Right lobe of liver (tissue), 6 donors: Measurements from ENCODE around the gene LSMEM2. TPM values are rescaled to one million over a fixed set of nuclear protein-coding genes. Genes with fewer than 3 reads are reported as not detected.

Experiments
- ATAC-seq, 4 donors: fragments of 200-7000 bp; cut with Tn5 transposase; one replicate each; pipeline ENCODE4 v1.9.1; 2020; ENCODE audit warnings: mild to moderate bottlenecking in 4 of 4, moderate library complexity in 4 of 4
- DNase-seq, 3 donors: peaks; one replicate each; pipeline ENCODE4 v3.0.0-alpha.2; 2020
- H3K27ac ChIP-seq, 3 donors: fragments of 200-600 bp; one replicate each; pipeline ENCODE4 v1.8.0; 2022
- H3K27me3 ChIP-seq, 2 donors: fragments of 200-600 bp; one replicate each; pipeline ENCODE4 v1.8.0; 2022
- H3K36me3 ChIP-seq, 4 donors: fragments of 200-600 bp; sonication (generic) in 1 of 4; one replicate each; pipeline versions ENCODE4 v1.5.1 to v1.8.0; 2017 to 2022; ENCODE audit warnings: control low read depth in 1 of 4
- H3K4me1 ChIP-seq, 4 donors: fragments of 200-600 bp; sonication (generic) in 1 of 4; one replicate each; pipeline versions ENCODE4 v1.5.1 to v1.8.0; 2017 to 2022; ENCODE audit warnings: control low read depth in 1 of 4
- H3K4me3 ChIP-seq, 3 donors: fragments of 200-600 bp; one replicate each; pipeline ENCODE4 v1.8.0; 2022
- H3K9me3 ChIP-seq, 4 donors: fragments of 200-600 bp; sonication (generic) in 1 of 4; one replicate each; pipeline versions ENCODE4 v1.5.1 to v1.8.0; 2017 to 2022; ENCODE audit warnings: control low read depth in 1 of 4
- CTCF ChIP-seq, 4 donors: fragments of 200-600 bp in 3 of 4; fragments of 450-650 bp in 1 of 4; IDR thresholded peaks; one replicate each; pipeline versions ENCODE4 v1.5.1 to v1.8.0; 2016 to 2022; ENCODE audit warnings: antibody characterized with exemption in 4 of 4, mild to moderate bottlenecking in 2 of 4
- POLR2A ChIP-seq: fragments of 450-650 bp; IDR thresholded peaks from one replicate; pipeline ENCODE4 v1.6.1; 2017; ENCODE audit warnings: antibody characterized with exemption, mild to moderate bottlenecking
- WGBS: methylation state at CpG from one replicate; pipeline ENCODE4 v1.1.6; 2018; ENCODE audit warnings: low coverage, low lambda C conversion rate; ENCODE audit not compliant: insufficient coverage; ENCODE audit errors: missing lambda C conversion rate; 5-methylcytosine and 5-hydroxymethylcytosine counted together
- intact Hi-C, 2 donors: fragments of 100-400 bp; cut with DNase I; formaldehyde crosslinking; loops; one replicate each; pipeline versions ENCODE4 v1.11.2 to v1.14.1; 2022
- total RNA-seq, 6 experiments: library from RNA; depleted of rRNA in 2 of 6; stranded (reverse); fragments of >200 nt in 2 of 6; fragmentation: NEBNext Ultra II Directional in 3 of 6; extraction: Animal tissue kit (Norgen Biotek cat#: 25700) in 3 of 6; gene quantifications; one replicate each; pipeline versions ENCODE4 v1.1.0 to v1.2.4, GENCODE V29; 2016 to 2023
- donor health status: DM: no; HTN: yes; CAD: no.
- donor health status: DM: no; HTN: no; CAD: no.
- donor health status: DM: no; HTN: no; CAD: no.
- donor health status: DM: no; HTN: yes; CAD: no.
- donor health status: DM: no; HTN: yes; CAD: no.

The LSMEM2 gene
- total RNA-seq, 6 experiments from 2014 or later, result not detected

GRCh38 chr3:50314342-50314741 is 35.5 kb downstream of the LSMEM2 start:
- Histone ChIP-seq H3K4me3 (no peak overlapping the region), H3K27me3 (no peaks in the 10 kb centered on the region), H3K27ac (no peak overlapping the region), H3K36me3 (peaks cover 0 to 16% (median 3%) of the 10 kb centered on the region in 4 donors), H3K4me1 (peaks cover 0 to 28% (median 6%) of the 10 kb centered on the region in 4 donors), H3K9me3 (no peaks in the 10 kb centered on the region)
- ATAC-seq (peak in 2 of 4 donors; percentile 5 to 15), DNase-seq (no peak)
- no peak for TF ChIP-seq POLR2A
- TF ChIP-seq CTCF (IDR thresholded peaks at IDR 0.05), result no peak
- intact Hi-C loops, result no loop called here
- WGBS, result 70% methylated on average over 2 of the region's 3 CpGs

- WGBS, result 100% methylated on average over 3 of the region's 4 CpGs
- Histone ChIP-seq H3K4me3 (no peak overlapping the region), H3K4me1 (peaks cover 0 to 28% (median 5%) of the 10 kb centered on the region in 4 donors), H3K27ac (no peak overlapping the region), H3K36me3 (peaks cover 0 to 20% (median 3%) of the 10 kb centered on the region in 4 donors), H3K9me3 (no peaks in the 10 kb centered on the region), H3K27me3 (no peaks in the 10 kb centered on the region)
- TF ChIP-seq POLR2A (no peak), CTCF (IDR thresholded peaks at IDR 0.05) (no peak)
- DNase-seq, result no peak
- intact Hi-C loops, result loop anchor here in 1 of 2 donors (5.0 kb wide), 1 partner anchor 33 kb away; no protein-coding TSS in a partner anchor
- ATAC-seq, result peak in 1 of 4 donors; percentile 8
Measured at GRCh38 chr3:50314816-50315215, 35.9 kb downstream of the LSMEM2 start.

- ATAC-seq (no peak), DNase-seq (peak in 1 of 3 donors; percentile 32)
- intact Hi-C loops, result loop anchor here in 1 of 2 donors (5.0 kb wide), 1 partner anchor 34 kb away; no protein-coding TSS in a partner anchor
- H3K9me3 ChIP-seq, result no peaks in the 10 kb centered on the region
- WGBS, result 76% methylated on average over 8 of the region's 9 CpGs
- H3K4me3 ChIP-seq, result no peak overlapping the region
- peaks cover 0 to 20% (median 3%) of the 10 kb centered on the region in 4 donors for H3K36me3 ChIP-seq
- H3K27me3 ChIP-seq, result no peaks in the 10 kb centered on the region
- H3K4me1 ChIP-seq, result peaks cover 0 to 31% (median 6%) of the 10 kb centered on the region in 4 donors
- H3K27ac ChIP-seq, result no peak overlapping the region
- TF ChIP-seq POLR2A (no peak), CTCF (IDR thresholded peaks at IDR 0.05) (no peak)
Measured at GRCh38 chr3:50316657-50317242, 37.9 kb downstream of the LSMEM2 start.

DNA sequence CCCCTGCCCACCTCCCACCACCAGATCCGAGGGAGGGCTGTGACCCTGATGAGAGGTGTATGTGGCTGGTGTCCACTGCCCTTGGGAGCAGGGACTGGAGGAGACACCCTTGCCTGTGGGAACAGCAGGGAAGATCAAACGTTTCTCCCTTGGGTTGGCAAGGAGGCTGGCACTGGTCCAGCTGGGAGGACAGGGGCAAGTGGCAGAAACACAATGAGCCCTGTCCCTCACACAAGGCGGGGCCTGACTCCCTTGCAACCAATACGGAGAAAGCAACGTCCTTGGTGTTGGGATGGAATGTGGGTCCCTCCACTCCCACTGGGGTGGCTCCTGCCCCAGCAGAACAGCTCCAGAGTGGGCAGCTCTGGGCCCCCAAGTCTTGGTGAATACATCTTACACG is 38.4 kb downstream of the LSMEM2 start:
- intact Hi-C loops, result loop anchor here in 1 of 2 donors (5.0 kb wide), 1 partner anchor 35 kb away; no protein-coding TSS in a partner anchor
- no peaks in the 10 kb centered on the region for H3K27me3 ChIP-seq
- WGBS, result 40% methylated on average over 2 of the region's 6 CpGs
- no peak overlapping the region for H3K27ac ChIP-seq
- DNase-seq, result no peak
- H3K36me3 ChIP-seq, result peaks cover 0 to 20% (median 3%) of the 10 kb centered on the region in 4 donors
- H3K4me3 ChIP-seq, result no peak overlapping the region
- H3K9me3 ChIP-seq, result no peaks in the 10 kb centered on the region
- TF ChIP-seq CTCF (IDR thresholded peaks at IDR 0.05), result no peak
- TF ChIP-seq POLR2A, result no peak
- ATAC-seq, result no peak
- H3K4me1 ChIP-seq, result peaks cover 0 to 36% (median 9%) of the 10 kb centered on the region in 4 donors
